Gastrocnemius medialis (tissue), 4 donors: ENCODE results near the gene CRLF3. TPM values are rescaled to one million over a fixed set of nuclear protein-coding genes. Genes with fewer than 3 reads are reported as not detected.

ENCODE experiments used
- ATAC-seq, 2 donors: fragments of 150-250 bp; one replicate each; pipeline ENCODE4 v1.9.1; 2016
- DNase-seq, 2 donors: peaks; one replicate each; pipeline ENCODE4 v3.0.0-alpha.2; 2019
- H3K27ac ChIP-seq, 4 donors: fragments of 200-600 bp; sonication (generic); 1 replicate in 1 of 4; 2 replicates in 3 of 4; pipeline ENCODE4 v1.5.1; 2016 to 2018; ENCODE audit warnings: mild to moderate bottlenecking in 2 of 4, moderate library complexity in 1 of 4
- H3K27me3 ChIP-seq, 3 donors: fragments of 200-600 bp; sonication (generic) in 2 of 3; 1 replicate in 1 of 3; 2 replicates in 2 of 3; pipeline versions ENCODE4 v1.5.1 to v1.6.0; 2016 to 2019; ENCODE audit warnings: mild to moderate bottlenecking in 1 of 3, moderate library complexity in 1 of 3
- H3K36me3 ChIP-seq, 2 donors: fragments of 200-600 bp; sonication (generic) in 1 of 2; one replicate each; pipeline ENCODE4 v1.5.1; 2017 to 2018
- H3K4me1 ChIP-seq, 2 donors: fragments of 200-600 bp; sonication (generic) in 1 of 2; one replicate each; pipeline ENCODE4 v1.5.1; 2016 to 2017; ENCODE audit warnings: mild to moderate bottlenecking in 2 of 2
- H3K4me3 ChIP-seq, 4 donors: fragments of 200-600 bp; sonication (generic) in 3 of 4; 1 replicate in 1 of 4; 2 replicates in 3 of 4; pipeline ENCODE4 v1.5.1; 2016 to 2019; ENCODE audit warnings: mild to moderate bottlenecking in 2 of 4
- H3K9me3 ChIP-seq, 3 donors: fragments of 200-600 bp; sonication (generic) in 2 of 3; 1 replicate in 1 of 3; 2 replicates in 2 of 3; pipeline ENCODE4 v1.5.1; 2016 to 2019
- CTCF ChIP-seq, 5 experiments: fragments of 450-650 bp in 3 of 5; fragments of 200-600 bp in 2 of 5; sonication (generic) in 2 of 5; IDR thresholded peaks in 4 of 5; conservative IDR thresholded peaks in 1 of 5; 1 replicate in 4 of 5; 2 replicates in 1 of 5; pipeline ENCODE4 v1.5.1; 2016 to 2019; ENCODE audit warnings: antibody characterized with exemption in 5 of 5, mild to moderate bottlenecking in 3 of 5, moderate library complexity in 3 of 5
- POLR2A ChIP-seq, 2 donors: fragments of 450-650 bp; IDR thresholded peaks; one replicate each; pipeline ENCODE4 v1.6.1; 2017; ENCODE audit warnings: antibody characterized with exemption in 2 of 2, mild to moderate bottlenecking in 2 of 2, moderate library complexity in 2 of 2
- in situ Hi-C, 4 donors: fragments of 200-750 bp; cut with MboI; loops; one replicate each; pipeline versions ENCODE4 v1.15.0 to v1.8.0; 2017; ENCODE audit warnings: low sequenced_read_pairs in 4 of 4
- intact Hi-C: fragments of 100-400 bp; cut with DNase I; formaldehyde crosslinking; loops from one replicate; pipeline ENCODE4 v1.15.1; 2023; ENCODE audit warnings: low total_unique reads
- total RNA-seq, 4 donors: library from RNA; depleted of rRNA; stranded (reverse); fragments of >200 nt; gene quantifications; one replicate each; pipeline versions ENCODE4 v1.1.0 to v1.2.3, GENCODE V29; 2016

The CRLF3 gene
- total RNA-seq, 4 donors from 2014 or later, result 3.5 to 6.4 (median 5.0) TPM

DNA sequence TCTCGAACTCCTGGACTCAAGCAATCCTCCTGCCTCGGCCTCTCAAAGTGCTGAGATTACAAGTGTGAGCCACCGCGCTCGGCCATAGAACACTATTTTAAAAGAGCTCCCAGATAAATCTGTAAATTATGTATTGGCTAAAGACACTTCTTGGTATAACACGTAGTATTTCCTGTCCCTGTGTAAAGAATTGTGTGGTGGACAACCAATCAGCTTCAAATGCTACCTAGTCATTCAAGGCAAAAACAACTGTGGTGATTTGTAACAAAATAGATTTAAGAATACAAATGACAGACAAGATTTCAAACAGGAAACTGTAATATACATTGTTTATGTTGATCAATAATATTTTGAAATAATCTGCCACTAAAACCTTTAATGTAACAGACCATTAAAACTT, 14.6 kb downstream of the CRLF3 start:
- H3K27me3 ChIP-seq, result no peaks in the 10 kb centered on the region
- H3K36me3 ChIP-seq, result no peaks in the 10 kb centered on the region
- H3K4me1 ChIP-seq, result peaks cover 2 to 6% of the 10 kb centered on the region in 2 donors
- H3K4me3 ChIP-seq, result no peak overlapping the region
- intact Hi-C loops, result no loop called here
- DNase-seq (no peak), ATAC-seq (no peak)
- no peak for TF ChIP-seq CTCF (IDR thresholded peaks at IDR 0.05 in 4 of 5, conservative IDR thresholded peaks at IDR 0.05 in 1 of 5)
- no peak for TF ChIP-seq POLR2A (IDR thresholded peaks at IDR 0.05)
- in situ Hi-C loops, result no loop called here
- no peak overlapping the region for H3K27ac ChIP-seq
- H3K9me3 ChIP-seq, result no peaks in the 10 kb centered on the region

DNA sequence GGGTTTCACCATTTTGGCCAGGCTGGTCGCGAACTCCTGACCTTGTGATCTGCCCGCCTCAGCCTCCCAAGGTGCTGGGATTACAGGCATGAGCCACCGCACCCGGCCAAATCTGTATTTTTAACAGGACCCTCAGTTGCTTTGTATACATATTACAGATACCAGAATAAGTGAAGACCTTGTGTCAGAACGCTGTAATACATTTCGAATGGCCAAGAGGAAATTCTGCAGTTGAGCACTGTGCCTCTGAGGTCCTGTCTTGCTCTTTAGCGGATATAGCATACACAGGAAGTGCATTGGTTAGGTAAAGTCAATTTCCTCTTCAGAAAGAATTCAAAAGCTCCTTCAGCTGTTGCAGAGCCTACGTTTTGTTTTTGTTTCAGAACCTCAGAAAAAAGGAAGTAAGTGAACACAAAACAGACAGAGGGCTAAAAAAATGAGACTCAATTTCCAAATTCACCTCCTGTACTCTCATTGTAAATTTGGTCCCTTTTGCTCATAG, 15.7 kb downstream of the CRLF3 start:
- no peak overlapping the region for H3K27ac ChIP-seq
- DNase-seq (no peak), ATAC-seq (no peak)
- H3K27me3 ChIP-seq, result no peaks in the 10 kb centered on the region
- TF ChIP-seq CTCF (IDR thresholded peaks at IDR 0.05 in 4 of 5, conservative IDR thresholded peaks at IDR 0.05 in 1 of 5), result no peak
- TF ChIP-seq POLR2A (IDR thresholded peaks at IDR 0.05), result no peak
- peaks cover 2 to 6% of the 10 kb centered on the region in 2 donors for H3K4me1 ChIP-seq
- no peaks in the 10 kb centered on the region for H3K9me3 ChIP-seq
- H3K36me3 ChIP-seq, result peaks cover 0 to under 1% of the 10 kb centered on the region in 2 donors
- intact Hi-C loops, result no loop called here
- no peak overlapping the region for H3K4me3 ChIP-seq
- in situ Hi-C loops, result no loop called here

GRCh38 chr17:30807896-30808295, 16.6 kb downstream of the CRLF3 start:
- intact Hi-C loops, result no loop called here
- H3K9me3 ChIP-seq, result no peaks in the 10 kb centered on the region
- peaks cover 2 to 6% of the 10 kb centered on the region in 2 donors for H3K4me1 ChIP-seq
- no peaks in the 10 kb centered on the region for H3K27me3 ChIP-seq
- in situ Hi-C loops, result no loop called here
- DNase-seq (no peak), ATAC-seq (no peak)
- H3K27ac ChIP-seq, result no peak overlapping the region
- no peak for TF ChIP-seq CTCF (IDR thresholded peaks at IDR 0.05 in 4 of 5, conservative IDR thresholded peaks at IDR 0.05 in 1 of 5)
- TF ChIP-seq POLR2A (IDR thresholded peaks at IDR 0.05), result no peak
- H3K4me3 ChIP-seq, result no peak overlapping the region
- H3K36me3 ChIP-seq, result peaks cover 0 to 10% of the 10 kb centered on the region in 2 donors

GRCh38 chr17:30805944-30806456, 18.5 kb downstream of the CRLF3 start:
- in situ Hi-C loops (no loop called here), intact Hi-C loops (no loop called here)
- Histone ChIP-seq H3K4me3 (no peak overlapping the region), H3K27ac (no peak overlapping the region), H3K36me3 (peaks cover 0 to 29% of the 10 kb centered on the region in 2 donors), H3K9me3 (no peaks in the 10 kb centered on the region), H3K27me3 (no peaks in the 10 kb centered on the region), H3K4me1 (no peaks in the 10 kb centered on the region)
- ATAC-seq (no peak), DNase-seq (no peak)
- TF ChIP-seq POLR2A (IDR thresholded peaks at IDR 0.05), result no peak
- TF ChIP-seq CTCF (IDR thresholded peaks at IDR 0.05 in 4 of 5, conservative IDR thresholded peaks at IDR 0.05 in 1 of 5), result no peak

DNA sequence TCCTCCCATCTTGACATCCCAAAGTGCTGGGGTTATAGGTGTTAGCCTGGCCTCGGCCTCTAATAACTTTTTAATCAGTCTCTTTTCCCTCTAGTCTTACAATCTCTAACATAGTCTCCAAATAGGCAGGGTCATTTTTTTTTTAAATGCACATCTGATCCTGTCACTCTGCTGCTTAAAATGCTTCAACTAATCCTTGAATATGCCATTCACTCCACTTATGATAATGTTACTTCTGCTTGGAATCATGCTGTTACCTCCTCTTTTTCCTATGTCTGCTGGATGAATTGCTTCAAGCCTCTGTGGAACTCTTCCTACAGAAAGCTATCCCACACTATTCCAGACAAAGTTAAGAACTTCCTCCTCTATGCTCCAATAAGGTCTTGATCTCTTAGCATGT, 22.8 kb downstream of the CRLF3 start:
- DNase-seq, result no peak
- peaks cover 0 to 47% of the 10 kb centered on the region in 2 donors for H3K36me3 ChIP-seq
- ATAC-seq, result no peak
- no peak overlapping the region for H3K27ac ChIP-seq
- H3K27me3 ChIP-seq, result no peaks in the 10 kb centered on the region
- no peaks in the 10 kb centered on the region for H3K4me1 ChIP-seq
- intact Hi-C loops, result no loop called here
- no peak overlapping the region for H3K4me3 ChIP-seq
- H3K9me3 ChIP-seq, result no peaks in the 10 kb centered on the region
- in situ Hi-C loops, result no loop called here
- TF ChIP-seq POLR2A (IDR thresholded peaks at IDR 0.05) (no peak), CTCF (IDR thresholded peaks at IDR 0.05 in 4 of 5, conservative IDR thresholded peaks at IDR 0.05 in 1 of 5) (no peak)
